ENCODE data around the gene DLST. TPM values are rescaled to one million over a fixed set of nuclear protein-coding genes. Genes with fewer than 3 reads are reported as not detected.

Gene DLST
- 100 to 1,000 TPM; 132 to 137 TPM for total RNA-seq

DNA sequence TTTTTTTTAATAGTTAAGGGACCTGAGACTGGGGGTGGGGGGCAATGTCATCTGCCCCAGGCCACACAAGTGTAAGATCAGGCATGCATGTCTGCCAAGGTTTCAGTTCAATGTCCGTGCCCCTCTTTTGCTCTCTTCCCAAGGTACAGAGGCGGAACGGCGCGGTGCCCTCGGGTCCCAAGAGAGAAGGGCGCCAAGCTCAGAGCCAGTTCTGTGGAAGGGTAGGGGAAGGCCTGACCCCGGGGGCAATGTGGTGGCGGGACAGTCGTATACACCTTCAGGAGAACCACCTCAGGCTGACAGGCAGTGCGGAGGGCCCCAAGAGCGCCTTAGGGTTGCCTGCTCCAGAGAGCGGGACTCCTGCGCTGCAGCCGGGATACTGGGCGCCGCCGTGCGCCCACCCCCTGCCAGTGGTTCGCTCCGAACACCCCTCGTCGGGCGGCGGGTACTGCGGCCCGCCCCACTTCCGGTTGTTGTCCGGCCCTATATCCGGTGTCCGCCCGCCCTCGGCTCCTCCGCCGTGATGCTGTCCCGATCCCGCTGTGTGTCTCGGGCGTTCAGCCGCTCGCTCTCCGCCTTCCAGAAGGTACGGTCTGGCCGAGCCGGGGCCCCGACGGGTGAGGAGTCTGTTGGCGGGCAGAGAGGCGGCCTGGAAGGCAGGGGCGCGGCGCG is at the start of gene DLST:
TSS of gene DLST (plus strand) at position 486 of the 672 bp plus-strand sequence. CDS start at position 524, 38 bp downstream.
- peak within 1 kb of the TSS; percentile 97 for H3K27ac Mint-ChIP-seq
- intact Hi-C loops (cut with micrococcal nuclease): loop anchor here (1.0 to 10.0 kb wide), 3 partner anchors 21 to 123 kb away; partner anchors contain the start of gene EIF2B2
- no peaks in the 10 kb centered on the region for H3K27me3 Mint-ChIP-seq
- peaks cover 28% of the 10 kb centered on the region for H3K36me3 Mint-ChIP-seq
- ChIA-PET POLR2A (interaction anchor here (0.6 to 2.2 kb wide), 7 partner anchors 8 to 52 kb away, joined by 3 to 9 read pairs (median 6); no protein-coding TSS in a partner anchor), CTCF (interaction anchor here (1.3 to 13.7 kb wide), 5 partner anchors 10 to 206 kb away, joined by 3 to 165 read pairs (median 6); no protein-coding TSS in a partner anchor)
- peaks cover 66% of the 10 kb centered on the region for H3K4me1 Mint-ChIP-seq (ENCODE audit: low read depth)
- peak within 1 kb of the TSS; percentile 99 for H3K4me3 Mint-ChIP-seq
- no peaks in the 10 kb centered on the region for H3K9me3 Mint-ChIP-seq
- peak; percentile 91 for DNase-seq

DNA sequence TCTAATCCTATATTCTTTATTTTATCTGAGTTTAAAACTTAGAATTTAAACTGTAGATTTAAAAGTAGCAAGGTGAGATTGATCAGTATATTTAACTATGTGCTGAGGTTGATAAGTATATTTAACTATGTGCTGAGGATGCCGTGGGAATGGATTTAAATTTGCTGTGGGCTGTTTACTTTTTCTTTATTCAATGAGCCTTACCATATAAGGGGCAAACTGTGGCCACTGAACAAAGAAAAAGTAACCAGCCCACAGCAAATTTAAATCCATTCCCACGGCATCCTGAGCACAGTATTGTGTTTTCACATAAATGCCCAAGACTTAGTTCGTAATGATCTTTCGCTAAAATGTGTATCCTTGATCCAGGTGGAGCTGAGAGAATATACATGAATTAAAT is 48.9 kb upstream of the DLST start:
- Mint-ChIP-seq H3K4me1 (ENCODE audit: low read depth) (peaks cover 35% of the 10 kb centered on the region), H3K27ac (no peak overlapping the region), H3K36me3 (peaks cover 18% of the 10 kb centered on the region), H3K9me3 (no peaks in the 10 kb centered on the region), H3K27me3 (no peaks in the 10 kb centered on the region), H3K4me3 (no peak overlapping the region)
- DNase-seq: no peak
- CTCF ChIA-PET: no interaction called here
- POLR2A ChIA-PET: no interaction called here
- intact Hi-C loops (cut with micrococcal nuclease): no loop called here

DNA sequence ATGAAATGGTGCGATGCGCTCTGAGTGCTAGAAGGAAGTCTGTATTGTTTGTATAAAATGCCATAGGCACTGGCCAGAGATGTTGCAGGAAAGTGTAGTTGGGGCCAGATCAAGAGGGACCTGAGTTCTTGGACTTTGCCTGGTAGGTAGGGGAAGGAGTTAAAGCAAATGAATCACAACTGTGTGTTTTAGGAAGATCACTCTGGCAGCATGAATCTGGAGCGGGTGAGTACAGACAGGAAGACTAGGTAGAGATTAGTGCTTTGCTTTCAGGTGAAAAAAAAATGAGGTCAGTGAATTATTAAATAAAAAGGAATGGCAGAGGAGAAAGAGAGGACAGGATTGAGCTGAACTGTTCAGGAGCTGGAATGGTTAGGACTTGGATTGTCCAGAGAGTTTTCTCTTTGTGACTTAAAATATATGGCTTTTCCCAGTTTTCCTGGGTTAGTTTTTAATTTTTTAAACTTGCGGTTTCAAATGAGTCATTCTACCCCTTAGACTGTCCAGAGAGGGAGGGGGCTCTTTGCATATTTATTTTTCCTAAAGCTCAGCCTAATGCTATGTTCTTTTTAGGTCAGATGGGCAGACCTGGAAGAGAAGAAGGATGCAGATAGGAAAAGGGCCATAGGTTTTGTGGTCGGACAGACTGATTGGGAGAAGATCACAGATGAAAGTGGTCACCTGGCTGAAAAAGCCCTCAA is 46.9 kb upstream of the DLST start:
- no peak for DNase-seq
- Mint-ChIP-seq H3K36me3 (peaks cover 8% of the 10 kb centered on the region), H3K27ac (peak overlapping the region; percentile 11), H3K4me3 (no peak overlapping the region), H3K4me1 (ENCODE audit: low read depth) (peaks cover 49% of the 10 kb centered on the region), H3K9me3 (no peaks in the 10 kb centered on the region), H3K27me3 (no peaks in the 10 kb centered on the region)
- CTCF ChIA-PET: interaction anchor here (1.2 to 2.3 kb wide), 2 partner anchors 26 kb away, joined by 4 to 8 read pairs; no protein-coding TSS in a partner anchor
- POLR2A ChIA-PET: no interaction called here
- intact Hi-C loops (cut with micrococcal nuclease): loop anchor here (5.0 kb wide), 1 partner anchor 343 kb away; the partner anchor contains the start of genes ISCA2 and NPC2

DNA sequence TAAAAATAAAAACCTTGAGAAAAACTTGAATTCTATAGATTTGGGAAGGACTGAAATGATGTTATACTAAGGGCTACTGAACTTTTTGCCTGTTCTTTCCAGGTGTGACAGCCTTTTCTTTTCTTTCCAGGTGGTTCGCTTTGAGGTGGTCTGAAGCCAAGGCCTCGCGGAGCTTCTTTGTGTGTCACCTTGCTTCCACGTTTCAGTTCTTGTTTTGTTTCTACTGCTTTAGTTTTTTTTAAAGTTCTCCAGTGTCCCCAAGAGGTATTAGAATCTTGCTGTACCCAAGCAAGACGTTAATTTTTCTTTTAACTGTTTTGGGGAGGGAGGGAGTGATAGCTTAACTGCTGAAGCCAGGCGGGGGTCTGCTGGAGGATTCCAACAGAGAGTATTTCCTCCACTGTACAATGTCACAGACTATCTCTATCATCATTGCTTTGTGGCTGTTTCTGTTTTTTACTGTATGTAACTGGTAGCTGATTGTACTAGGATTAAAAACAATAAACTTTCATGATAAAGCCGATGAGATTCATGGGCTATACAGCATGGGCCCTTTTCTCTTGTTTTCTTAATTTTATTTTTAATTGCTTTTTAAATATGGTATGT is 46.0 kb upstream of the DLST start:
- Mint-ChIP-seq H3K36me3 (peaks cover 5% of the 10 kb centered on the region), H3K4me3 (no peak overlapping the region), H3K27ac (peak overlapping the region; percentile 30), H3K4me1 (ENCODE audit: low read depth) (peaks cover 58% of the 10 kb centered on the region), H3K27me3 (no peaks in the 10 kb centered on the region), H3K9me3 (no peaks in the 10 kb centered on the region)
- no peak for DNase-seq
- intact Hi-C loops (cut with micrococcal nuclease): loop anchor here (5.0 kb wide), 1 partner anchor 343 kb away; the partner anchor contains the start of genes ISCA2 and NPC2
- ChIA-PET CTCF (interaction anchor here (0.8 to 2.3 kb wide), 2 partner anchors 12 to 25 kb away, joined by 3 to 8 read pairs; no protein-coding TSS in a partner anchor), POLR2A (no interaction called here)

DNA sequence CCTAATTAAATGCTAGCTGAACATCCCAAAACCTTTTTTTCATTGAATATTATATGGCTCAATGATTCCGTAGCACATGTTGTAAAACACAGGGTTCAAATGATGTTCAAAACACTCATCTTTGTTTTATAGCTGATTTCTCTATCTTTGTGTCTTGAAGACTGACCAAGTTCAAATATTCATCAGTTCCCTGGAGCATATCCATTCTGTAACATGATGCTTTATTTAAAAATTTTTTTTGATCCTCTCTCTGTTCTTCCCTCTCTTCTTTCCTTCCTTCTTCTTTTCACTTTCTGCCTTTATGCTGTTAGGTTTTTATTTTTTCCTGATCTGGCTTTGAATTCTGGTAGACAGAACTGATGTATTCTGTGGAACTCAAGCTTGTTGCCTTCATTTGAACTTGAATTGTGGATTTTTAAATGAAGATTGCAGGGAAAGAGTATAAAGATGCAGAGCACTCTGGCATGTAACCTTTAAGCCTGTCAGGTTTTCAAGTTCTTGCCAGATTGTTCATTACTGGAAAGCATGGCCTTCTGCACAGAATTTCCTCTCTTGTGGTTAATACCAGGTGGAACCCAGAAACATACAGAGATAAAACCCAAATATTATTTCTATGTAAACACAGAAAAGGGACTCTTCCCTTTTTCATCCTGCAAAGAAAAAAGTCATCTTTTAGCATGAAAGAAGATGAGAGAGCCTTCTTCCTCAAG is 45.3 kb upstream of the DLST start:
- no peak for DNase-seq
- CTCF ChIA-PET: interaction anchor here (0.8 to 2.3 kb wide), 3 partner anchors 13 to 68 kb away, joined by 3 to 8 read pairs (median 3); no protein-coding TSS in a partner anchor

DNA sequence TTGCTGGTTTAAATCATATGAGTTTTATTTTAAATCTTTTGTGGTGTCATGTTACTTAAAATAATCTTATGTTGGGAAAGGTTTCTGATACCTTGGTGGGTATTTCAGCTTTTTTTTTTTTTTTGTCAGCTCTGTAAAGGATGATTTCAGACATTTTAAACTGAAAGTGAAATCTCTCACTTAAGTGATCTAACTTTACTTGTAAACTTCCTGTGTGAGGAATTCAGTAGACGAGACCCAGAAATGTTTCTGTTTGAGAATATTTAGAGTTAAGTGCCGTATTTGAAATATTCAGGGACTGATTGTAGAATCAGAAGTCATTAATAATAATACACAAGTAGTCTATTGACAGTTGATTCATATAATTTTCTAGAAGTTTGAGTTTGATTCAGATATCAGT is 43.5 kb upstream of the DLST start:
- CTCF ChIA-PET: no interaction called here
- POLR2A ChIA-PET: interaction anchor here (0.8 to 1.1 kb wide), 2 partner anchors 40 to 86 kb away, joined by 3 read pairs; no protein-coding TSS in a partner anchor
- Mint-ChIP-seq H3K36me3 (peaks cover 14% of the 10 kb centered on the region), H3K4me1 (ENCODE audit: low read depth) (peaks cover 73% of the 10 kb centered on the region), H3K4me3 (peak overlapping the region; percentile 49), H3K27ac (peak overlapping the region; percentile 72), H3K27me3 (no peaks in the 10 kb centered on the region), H3K9me3 (no peaks in the 10 kb centered on the region)
- intact Hi-C loops (cut with micrococcal nuclease): loop anchor here (5.0 kb wide), 1 partner anchor 346 kb away; the partner anchor contains the start of genes ISCA2 and NPC2
- no peak for DNase-seq

More for the DNA sequence above, 45.3 kb upstream of the DLST start:
- H3K27me3 Mint-ChIP-seq: no peaks in the 10 kb centered on the region
- peak overlapping the region; percentile 61 for H3K27ac Mint-ChIP-seq
- H3K9me3 Mint-ChIP-seq: no peaks in the 10 kb centered on the region
- intact Hi-C loops (cut with micrococcal nuclease): loop anchor here (5.0 kb wide), 1 partner anchor 344 kb away; the partner anchor contains the start of genes ISCA2 and NPC2
- H3K36me3 Mint-ChIP-seq: peaks cover 11% of the 10 kb centered on the region
- H3K4me3 Mint-ChIP-seq: no peak overlapping the region
- peaks cover 64% of the 10 kb centered on the region for H3K4me1 Mint-ChIP-seq (ENCODE audit: low read depth)
- POLR2A ChIA-PET: no interaction called here

DNA sequence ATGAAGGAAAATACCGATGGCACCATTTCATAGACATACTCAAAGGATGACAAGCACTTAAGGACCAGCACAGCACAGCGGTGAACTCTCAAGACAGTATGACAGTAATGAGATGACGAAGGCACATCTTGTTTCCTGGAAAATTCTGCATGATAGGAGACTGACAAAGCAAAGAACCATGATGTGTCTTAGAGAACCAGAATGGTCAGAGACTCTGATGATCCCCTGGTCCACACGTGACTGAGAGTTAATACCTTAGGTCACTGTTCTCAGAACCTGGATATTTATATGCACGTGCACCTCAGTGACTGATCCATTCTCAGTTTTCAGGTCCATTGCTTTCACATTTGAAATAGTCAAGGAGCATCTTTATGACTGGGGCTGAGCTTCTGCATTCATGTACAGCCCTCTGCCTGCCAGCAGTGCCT is 41.1 kb upstream of the DLST start:
- Mint-ChIP-seq H3K27ac (peak overlapping the region; percentile 83), H3K4me3 (no peak overlapping the region), H3K4me1 (ENCODE audit: low read depth) (peaks cover 60% of the 10 kb centered on the region), H3K27me3 (no peaks in the 10 kb centered on the region), H3K36me3 (peaks cover 14% of the 10 kb centered on the region), H3K9me3 (no peaks in the 10 kb centered on the region)
- ChIA-PET CTCF (interaction anchor here (1.4 to 2.1 kb wide), 3 partner anchors 222 to 232 kb away, joined by 3 to 9 read pairs (median 4); partner anchors contain the start of gene LTBP2), POLR2A (no interaction called here)
- peak; percentile 20 for DNase-seq
- intact Hi-C loops (cut with micrococcal nuclease): loop anchor here (1.0 to 2.0 kb wide), 3 partner anchors 78 to 222 kb away; partner anchors contain the start of gene YLPM1

DNA sequence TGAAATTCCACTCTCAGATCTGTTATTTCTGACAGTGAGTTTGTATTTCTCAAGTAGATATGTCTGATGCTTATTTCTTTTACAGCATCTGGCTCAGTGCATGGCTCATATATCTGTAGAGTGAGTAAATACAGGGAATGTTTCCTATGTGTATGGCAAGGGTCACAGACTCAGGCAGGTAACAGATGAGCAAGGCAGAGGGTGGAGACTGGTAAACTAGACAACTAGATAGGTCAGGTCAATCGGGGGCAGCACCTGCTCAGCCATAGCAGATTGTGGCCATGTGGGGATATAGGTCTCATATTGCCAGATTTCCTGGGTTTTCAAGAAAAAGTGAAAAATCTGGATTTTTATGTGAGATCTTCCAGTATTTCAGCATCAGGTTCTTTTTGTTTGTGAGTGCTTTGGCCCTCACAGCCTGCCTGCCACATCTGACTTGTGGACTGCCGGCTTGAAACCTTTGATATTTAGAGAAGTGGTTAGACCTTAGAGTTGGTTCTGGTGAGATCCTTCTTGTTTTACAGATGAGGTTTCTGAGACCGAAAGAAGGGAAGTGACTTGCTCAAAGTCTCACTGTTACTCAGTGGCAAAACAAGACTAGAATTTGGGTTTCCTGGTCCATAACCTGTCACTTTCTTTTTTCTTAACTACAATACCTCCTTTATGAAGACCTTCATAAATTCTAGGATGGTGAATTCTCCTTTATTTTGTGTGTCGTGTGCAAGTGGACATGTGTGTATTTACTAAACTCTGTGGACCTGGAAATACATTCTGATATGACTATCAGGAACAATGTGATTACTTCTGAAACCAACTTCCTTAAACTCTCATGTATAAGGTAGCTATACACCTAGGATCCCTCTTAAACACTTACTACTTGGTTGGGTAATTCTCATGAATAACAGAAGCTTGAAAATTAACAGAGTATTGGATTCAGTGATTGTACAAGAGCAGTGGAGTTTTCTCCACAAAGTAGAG is 40.2 kb upstream of the DLST start:
- Mint-ChIP-seq H3K4me1 (ENCODE audit: low read depth) (peaks cover 55% of the 10 kb centered on the region), H3K27ac (peak overlapping the region; percentile 83), H3K4me3 (no peak overlapping the region), H3K9me3 (no peaks in the 10 kb centered on the region), H3K36me3 (peaks cover 12% of the 10 kb centered on the region), H3K27me3 (no peaks in the 10 kb centered on the region)
- peak; percentile 49 for DNase-seq
- intact Hi-C loops (cut with micrococcal nuclease): loop anchor here (1.0 to 2.0 kb wide), 3 partner anchors 79 to 223 kb away; partner anchors contain the start of gene YLPM1
- ChIA-PET POLR2A (no interaction called here), CTCF (interaction anchor here (1.3 to 2.3 kb wide), 7 partner anchors 17 to 233 kb away, joined by 3 to 11 read pairs (median 4); partner anchors contain the start of genes LTBP2 and YLPM1)

DNA sequence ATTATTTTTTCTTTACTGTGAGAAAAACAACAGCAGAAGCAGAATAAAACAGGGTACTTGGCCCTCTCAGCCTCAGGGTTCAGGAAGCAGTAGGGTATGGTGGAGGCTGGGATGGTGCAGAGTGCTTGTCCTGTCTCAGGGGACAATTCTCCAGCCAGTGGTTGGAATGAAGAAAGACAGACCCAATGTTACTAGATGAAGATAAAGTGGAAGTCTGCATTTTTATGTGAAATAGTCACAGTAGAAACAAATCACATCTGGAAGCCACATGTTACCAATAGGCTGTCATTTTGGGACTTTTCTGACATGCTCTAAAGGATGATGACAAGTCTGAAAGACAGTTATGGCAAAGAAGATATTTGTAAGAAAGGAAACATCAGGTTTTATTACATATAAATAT is 38.1 kb upstream of the DLST start:
- CTCF ChIA-PET: interaction anchor here (0.6 to 2.3 kb wide), 3 partner anchors 16 to 61 kb away, joined by 3 to 11 read pairs (median 4); no protein-coding TSS in a partner anchor

DNA sequence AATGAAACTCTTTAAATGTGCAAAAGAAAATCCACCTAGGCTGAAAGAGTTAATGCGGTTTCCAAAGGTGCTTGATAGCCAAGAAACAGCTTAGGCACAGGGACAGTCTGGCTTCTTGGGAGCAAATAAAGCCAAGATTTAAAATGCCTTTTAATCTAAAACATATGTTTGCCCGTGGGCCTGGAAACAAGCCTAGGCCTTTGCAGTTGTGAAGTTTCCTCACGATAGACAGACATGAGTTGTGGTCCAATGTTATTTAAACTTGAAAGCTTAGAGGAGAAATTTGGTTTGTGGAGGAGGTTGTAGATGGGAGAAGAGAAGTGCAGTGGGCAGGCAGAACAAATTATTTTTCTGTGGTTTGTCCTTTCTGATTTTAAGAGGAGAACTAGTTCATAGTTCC is 35.5 kb upstream of the DLST start:
- no peak for DNase-seq
- Mint-ChIP-seq H3K9me3 (no peaks in the 10 kb centered on the region), H3K27me3 (no peaks in the 10 kb centered on the region), H3K36me3 (peaks cover 5% of the 10 kb centered on the region), H3K4me1 (ENCODE audit: low read depth) (peaks cover 14% of the 10 kb centered on the region), H3K27ac (no peak overlapping the region), H3K4me3 (no peak overlapping the region)
- POLR2A ChIA-PET: no interaction called here
- CTCF ChIA-PET: interaction anchor here (0.8 to 2.4 kb wide), 4 partner anchors 14 to 60 kb away, joined by 3 to 10 read pairs (median 4); partner anchors contain the start of gene PROX2
- intact Hi-C loops (cut with micrococcal nuclease): no loop called here

More for the DNA sequence above, 38.1 kb upstream of the DLST start:
- Mint-ChIP-seq H3K27ac (no peak overlapping the region), H3K4me1 (ENCODE audit: low read depth) (peaks cover 34% of the 10 kb centered on the region), H3K36me3 (peaks cover 12% of the 10 kb centered on the region), H3K27me3 (no peaks in the 10 kb centered on the region), H3K9me3 (no peaks in the 10 kb centered on the region), H3K4me3 (no peak overlapping the region)
- intact Hi-C loops (cut with micrococcal nuclease): no loop called here
- POLR2A ChIA-PET: no interaction called here
- DNase-seq: no peak
